GM19035 (cell line): Measurements from ENCODE around the gene GPATCH1.
"Not testable (repeated sequence)": the region's sequence is repeated elsewhere in the genome, so short reads cannot be mapped to it uniquely, and the experiment has no call there.

Experiments used
- ATAC-seq: cut with Tn5 transposase; IDR thresholded peaks from one replicate; pipeline ENCODE4 v1.9.1; 2021; ENCODE audit not compliant: unreplicated experiment

The GPATCH1 gene

GRCh38 chr19:33154313-33154712 is 73.3 kb downstream of the GPATCH1 start:
- not testable (repeated sequence) for ATAC-seq

GRCh38 chr19:33156334-33156733 is 75.4 kb downstream of the GPATCH1 start:
- no peak for ATAC-seq

- no peak for ATAC-seq
Observed at GRCh38 chr19:33157906-33158305, 76.9 kb downstream of the GPATCH1 start.

GRCh38 chr19:33158365-33158764 is 77.4 kb downstream of the GPATCH1 start:
- no peak for ATAC-seq

GRCh38 chr19:33159149-33159548 is 78.2 kb downstream of the GPATCH1 start:
- no peak for ATAC-seq

- ATAC-seq: no peak
Observed at GRCh38 chr19:33159893-33160292, 78.9 kb downstream of the GPATCH1 start.

GRCh38 chr19:33161201-33161600 is 80.2 kb downstream of the GPATCH1 start:
- no peak for ATAC-seq

GRCh38 chr19:33163481-33163880 is 82.5 kb downstream of the GPATCH1 start:
- no peak for ATAC-seq

- ATAC-seq: not testable (repeated sequence)
Observed at GRCh38 chr19:33166037-33166436, 85.1 kb downstream of the GPATCH1 start.

GRCh38 chr19:33167438-33167837 is 86.5 kb downstream of the GPATCH1 start:
- no peak for ATAC-seq

GRCh38 chr19:33168528-33168927 is 87.5 kb downstream of the GPATCH1 start:
- ATAC-seq: no peak

- ATAC-seq: no peak
Observed at GRCh38 chr19:33171222-33171795, 90.3 kb downstream of the GPATCH1 start.

- ATAC-seq: no peak
Observed at GRCh38 chr19:33171916-33172359, 91.0 kb downstream of the GPATCH1 start.

GRCh38 chr19:33174186-33174585 is 93.2 kb downstream of the GPATCH1 start:
- ATAC-seq: no peak

- no peak for ATAC-seq
Observed at GRCh38 chr19:33175156-33175782, 94.3 kb downstream of the GPATCH1 start.

- no peak for ATAC-seq
Observed at GRCh38 chr19:33175886-33176669, 95.1 kb downstream of the GPATCH1 start.

- ATAC-seq: peak; percentile 77
Observed at GRCh38 chr19:33176670-33177416, 95.9 kb downstream of the GPATCH1 start.

- peak; percentile 24 for ATAC-seq
Observed at GRCh38 chr19:33177417-33177979, 96.5 kb downstream of the GPATCH1 start.
